ENCODE data around the gene IWS1. TPM values are rescaled to one million over a fixed set of nuclear protein-coding genes. Genes with fewer than 3 reads are reported as not detected.

The IWS1 gene
- total and polyA plus RNA-seq, 10 of the 15 experiments (the other 5 are each of a cell fraction or from before 2014, with no cell fraction given) = 21.9 to 68.9 (median 45.8) TPM

DNA sequence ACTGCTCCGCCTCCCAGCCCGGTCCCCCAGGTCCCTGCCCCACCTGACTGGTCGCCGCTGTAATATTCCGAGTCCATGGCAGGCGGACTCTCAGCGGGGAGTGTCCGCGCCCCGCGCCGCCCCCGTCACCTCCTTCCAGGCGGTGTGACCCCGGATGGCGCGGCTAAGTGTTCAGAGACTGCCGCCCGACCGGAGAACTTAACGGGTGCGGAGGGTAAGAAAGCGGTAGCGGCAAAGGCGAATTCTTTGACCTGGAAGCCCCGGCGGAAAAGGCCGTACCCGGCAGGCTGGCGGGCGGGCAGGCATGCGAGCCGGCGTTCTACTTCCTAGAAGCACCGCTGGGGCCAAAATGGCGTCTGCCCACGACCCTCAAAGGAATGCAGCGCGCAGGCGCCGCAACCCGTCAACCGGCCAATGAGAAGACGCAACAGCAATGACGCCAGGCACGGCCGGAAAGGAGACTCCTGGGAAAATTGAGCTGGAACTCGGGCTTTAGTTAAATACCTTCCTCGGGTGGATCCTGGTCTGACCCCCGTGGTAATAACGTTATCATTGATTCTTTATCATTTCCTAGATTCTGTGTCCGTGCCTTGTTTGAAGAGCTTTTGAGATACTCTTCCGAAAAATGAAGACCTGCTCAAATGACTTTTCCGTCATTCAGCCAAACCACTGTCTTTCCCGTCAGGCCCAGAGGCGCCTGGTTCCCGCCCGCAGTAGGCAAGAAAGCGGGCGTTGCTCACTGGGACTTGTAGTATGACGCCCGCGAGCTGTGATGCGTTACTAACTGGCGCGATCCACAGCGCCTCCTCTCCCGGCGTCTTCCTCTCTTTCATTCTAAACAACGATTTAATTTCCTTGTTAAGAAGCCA, at the start of gene IWS1 (continued):
- TF ChIP-seq POLR2AphosphoS5 (IDR thresholded peaks at IDR 0.05; ENCODE audit: low read length) (peak; percentile 89), YY1 (IDR thresholded peaks at IDR 0.05; ENCODE audit: low read depth, low read length) (peak; percentile 99), POU2F2 (IDR thresholded peaks at IDR 0.05; ENCODE audit: borderline replicate concordance, low read depth, low read length) (peak; percentile 52; the same call in 1 of the 3 replicates), BCL11A (IDR thresholded peaks at IDR 0.05; ENCODE audit: low read depth, low read length) (no peak), NRF1 (conservative IDR thresholded peaks at IDR 0.05; ENCODE audit: low read depth, low read length) (peak; percentile 81), NFXL1 (IDR thresholded peaks at IDR 0.05; ENCODE audit: borderline replicate concordance) (no peak), PAX5 (IDR thresholded peaks at IDR 0.05; ENCODE audit: borderline replicate concordance, low read depth, low read length) (peak; percentile 45; the same call in 1 of the 2 replicates), RUNX3 (IDR thresholded peaks at IDR 0.05; ENCODE audit: low read length) (peak; percentile 78), SIN3A (IDR thresholded peaks at IDR 0.05; ENCODE audit: low read depth, low read length) (peak; percentile 57; the same call in 1 of the 2 replicates), KLF5 (IDR thresholded peaks at IDR 0.05; ENCODE audit: partially characterized antibody) (peak; percentile 41), CREM (IDR thresholded peaks at IDR 0.05; ENCODE audit: low read depth) (peak; percentile 90), HDAC2 (IDR thresholded peaks at IDR 0.05) (no peak), STAT1 (conservative IDR thresholded peaks at IDR 0.05) (no peak), CBFB (IDR thresholded peaks at IDR 0.05; ENCODE audit: low read depth) (no peak), SMAD1 (IDR thresholded peaks at IDR 0.05; ENCODE audit: low read depth, partially characterized antibody) (no peak), IKZF1 (conservative IDR thresholded peaks at IDR 0.05) (peak; percentile 97), NR2C2 (IDR thresholded peaks at IDR 0.05; ENCODE audit: borderline replicate concordance, control insufficient read depth, insufficient read length, low read depth) (no peak)
- TF ChIP-seq, protein P1, sequence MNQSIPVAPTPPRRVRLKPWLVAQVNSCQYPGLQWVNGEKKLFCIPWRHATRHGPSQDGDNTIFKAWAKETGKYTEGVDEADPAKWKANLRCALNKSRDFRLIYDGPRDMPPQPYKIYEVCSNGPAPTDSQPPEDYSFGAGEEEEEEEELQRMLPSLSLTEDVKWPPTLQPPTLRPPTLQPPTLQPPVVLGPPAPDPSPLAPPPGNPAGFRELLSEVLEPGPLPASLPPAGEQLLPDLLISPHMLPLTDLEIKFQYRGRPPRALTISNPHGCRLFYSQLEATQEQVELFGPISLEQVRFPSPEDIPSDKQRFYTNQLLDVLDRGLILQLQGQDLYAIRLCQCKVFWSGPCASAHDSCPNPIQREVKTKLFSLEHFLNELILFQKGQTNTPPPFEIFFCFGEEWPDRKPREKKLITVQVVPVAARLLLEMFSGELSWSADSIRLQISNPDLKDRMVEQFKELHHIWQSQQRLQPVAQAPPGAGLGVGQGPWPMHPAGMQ (IDR thresholded peaks at IDR 0.05; ENCODE audit: borderline replicate concordance) = no peak
- TF ChIP-seq, protein P2, sequence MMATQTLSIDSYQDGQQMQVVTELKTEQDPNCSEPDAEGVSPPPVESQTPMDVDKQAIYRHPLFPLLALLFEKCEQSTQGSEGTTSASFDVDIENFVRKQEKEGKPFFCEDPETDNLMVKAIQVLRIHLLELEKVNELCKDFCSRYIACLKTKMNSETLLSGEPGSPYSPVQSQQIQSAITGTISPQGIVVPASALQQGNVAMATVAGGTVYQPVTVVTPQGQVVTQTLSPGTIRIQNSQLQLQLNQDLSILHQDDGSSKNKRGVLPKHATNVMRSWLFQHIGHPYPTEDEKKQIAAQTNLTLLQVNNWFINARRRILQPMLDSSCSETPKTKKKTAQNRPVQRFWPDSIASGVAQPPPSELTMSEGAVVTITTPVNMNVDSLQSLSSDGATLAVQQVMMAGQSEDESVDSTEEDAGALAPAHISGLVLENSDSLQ (IDR thresholded peaks at IDR 0.05) = peak; percentile 50
- TF ChIP-seq, protein P3, sequence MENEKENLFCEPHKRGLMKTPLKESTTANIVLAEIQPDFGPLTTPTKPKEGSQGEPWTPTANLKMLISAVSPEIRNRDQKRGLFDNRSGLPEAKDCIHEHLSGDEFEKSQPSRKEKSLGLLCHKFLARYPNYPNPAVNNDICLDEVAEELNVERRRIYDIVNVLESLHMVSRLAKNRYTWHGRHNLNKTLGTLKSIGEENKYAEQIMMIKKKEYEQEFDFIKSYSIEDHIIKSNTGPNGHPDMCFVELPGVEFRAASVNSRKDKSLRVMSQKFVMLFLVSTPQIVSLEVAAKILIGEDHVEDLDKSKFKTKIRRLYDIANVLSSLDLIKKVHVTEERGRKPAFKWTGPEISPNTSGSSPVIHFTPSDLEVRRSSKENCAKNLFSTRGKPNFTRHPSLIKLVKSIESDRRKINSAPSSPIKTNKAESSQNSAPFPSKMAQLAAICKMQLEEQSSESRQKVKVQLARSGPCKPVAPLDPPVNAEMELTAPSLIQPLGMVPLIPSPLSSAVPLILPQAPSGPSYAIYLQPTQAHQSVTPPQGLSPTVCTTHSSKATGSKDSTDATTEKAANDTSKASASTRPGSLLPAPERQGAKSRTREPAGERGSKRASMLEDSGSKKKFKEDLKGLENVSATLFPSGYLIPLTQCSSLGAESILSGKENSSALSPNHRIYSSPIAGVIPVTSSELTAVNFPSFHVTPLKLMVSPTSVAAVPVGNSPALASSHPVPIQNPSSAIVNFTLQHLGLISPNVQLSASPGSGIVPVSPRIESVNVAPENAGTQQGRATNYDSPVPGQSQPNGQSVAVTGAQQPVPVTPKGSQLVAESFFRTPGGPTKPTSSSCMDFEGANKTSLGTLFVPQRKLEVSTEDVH (IDR thresholded peaks at IDR 0.05; ENCODE audit: low read depth, partially characterized antibody) = peak; percentile 52
- TF ChIP-seq, protein P4, sequence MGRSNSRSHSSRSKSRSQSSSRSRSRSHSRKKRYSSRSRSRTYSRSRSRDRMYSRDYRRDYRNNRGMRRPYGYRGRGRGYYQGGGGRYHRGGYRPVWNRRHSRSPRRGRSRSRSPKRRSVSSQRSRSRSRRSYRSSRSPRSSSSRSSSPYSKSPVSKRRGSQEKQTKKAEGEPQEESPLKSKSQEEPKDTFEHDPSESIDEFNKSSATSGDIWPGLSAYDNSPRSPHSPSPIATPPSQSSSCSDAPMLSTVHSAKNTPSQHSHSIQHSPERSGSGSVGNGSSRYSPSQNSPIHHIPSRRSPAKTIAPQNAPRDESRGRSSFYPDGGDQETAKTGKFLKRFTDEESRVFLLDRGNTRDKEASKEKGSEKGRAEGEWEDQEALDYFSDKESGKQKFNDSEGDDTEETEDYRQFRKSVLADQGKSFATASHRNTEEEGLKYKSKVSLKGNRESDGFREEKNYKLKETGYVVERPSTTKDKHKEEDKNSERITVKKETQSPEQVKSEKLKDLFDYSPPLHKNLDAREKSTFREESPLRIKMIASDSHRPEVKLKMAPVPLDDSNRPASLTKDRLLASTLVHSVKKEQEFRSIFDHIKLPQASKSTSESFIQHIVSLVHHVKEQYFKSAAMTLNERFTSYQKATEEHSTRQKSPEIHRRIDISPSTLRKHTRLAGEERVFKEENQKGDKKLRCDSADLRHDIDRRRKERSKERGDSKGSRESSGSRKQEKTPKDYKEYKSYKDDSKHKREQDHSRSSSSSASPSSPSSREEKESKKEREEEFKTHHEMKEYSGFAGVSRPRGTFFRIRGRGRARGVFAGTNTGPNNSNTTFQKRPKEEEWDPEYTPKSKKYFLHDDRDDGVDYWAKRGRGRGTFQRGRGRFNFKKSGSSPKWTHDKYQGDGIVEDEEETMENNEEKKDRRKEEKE (IDR thresholded peaks at IDR 0.05) = no peak
- TF ChIP-seq, protein P5, sequence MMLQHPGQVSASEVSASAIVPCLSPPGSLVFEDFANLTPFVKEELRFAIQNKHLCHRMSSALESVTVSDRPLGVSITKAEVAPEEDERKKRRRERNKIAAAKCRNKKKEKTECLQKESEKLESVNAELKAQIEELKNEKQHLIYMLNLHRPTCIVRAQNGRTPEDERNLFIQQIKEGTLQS (IDR thresholded peaks at IDR 0.05; ENCODE audit: borderline replicate concordance, extremely low read depth, low read depth, low read length) = no peak

Data from GM12878 (cell line).